HepG2 (cell line): ENCODE results near the gene SYTL2.

Experiments
- CEBPB ChIP-seq: IDR thresholded peaks from 2 replicates; pipeline ENCODE4 v1.6.1; 2011; ENCODE audit warnings: low read depth, low read length, improper control_type of control experiment, borderline replicate concordance
- ESRRA ChIP-seq: sonication (generic); formaldehyde crosslinking; IDR thresholded peaks from 2 replicates; pipeline ENCODE4 v1.5.1; 2020; ENCODE audit warnings: mild to moderate bottlenecking, low read depth, missing genetic modification reagents
- TAF1 ChIP-seq: sonication (generic); formaldehyde crosslinking; IDR thresholded peaks from 2 replicates; pipeline ENCODE4 v1.4.0; 2020; ENCODE audit warnings: missing genetic modification reagents

DNA sequence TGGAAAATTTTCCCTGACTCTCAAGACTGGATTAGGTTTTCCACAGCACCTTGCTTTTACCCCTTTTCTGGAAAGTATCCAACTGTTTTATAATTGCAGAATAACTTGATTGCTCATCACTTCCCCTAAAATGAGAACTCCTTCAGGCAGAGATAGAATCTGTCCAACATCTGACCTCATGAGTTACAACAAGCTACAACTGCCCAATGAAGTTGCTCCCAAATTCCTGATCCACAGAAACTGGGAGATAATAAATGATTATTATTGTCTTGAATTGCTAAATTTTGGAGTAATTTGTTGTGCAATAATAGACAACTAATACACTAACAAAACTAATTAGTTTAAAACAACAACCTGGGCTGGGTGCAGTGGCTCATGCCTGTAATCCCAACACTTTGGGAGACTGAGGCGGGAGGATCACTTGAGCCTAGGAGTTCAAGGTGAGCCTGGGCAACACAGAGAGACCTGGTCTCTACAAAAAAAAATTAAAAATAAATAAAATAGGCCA is 34.2 kb upstream of the SYTL2 start:
- TF ChIP-seq TAF1 (no peak), ESRRA (no peak), CEBPB (no peak)
